DMS53 (cell line): ENCODE measurements around the gene TPRA1.
"Not testable (repeated sequence)": the region's sequence is repeated elsewhere in the genome, so short reads cannot be mapped to it uniquely, and the experiment has no call there.

Experiments used
- DNase-seq: peaks from one replicate; lab custom pipeline; 2025; lab: John Stamatoyannopoulos, UW

Gene TPRA1

GRCh38 chr3:127616836-127617605 is 26.5 kb upstream of the TPRA1 start:
- DNase-seq: no peak

GRCh38 chr3:127615631-127616305 is 25.2 kb upstream of the TPRA1 start:
- DNase-seq: no peak

- no peak for DNase-seq
Measured at GRCh38 chr3:127614928-127615589, 24.5 kb upstream of the TPRA1 start.

GRCh38 chr3:127613406-127613805 is 22.9 kb upstream of the TPRA1 start:
- no peak for DNase-seq

- no peak for DNase-seq
Measured at GRCh38 chr3:127612966-127613365, 22.4 kb upstream of the TPRA1 start.

- no peak for DNase-seq
Measured at GRCh38 chr3:127611251-127611650, 20.7 kb upstream of the TPRA1 start.

- DNase-seq: no peak
Measured at GRCh38 chr3:127610105-127610504, 19.6 kb upstream of the TPRA1 start.

GRCh38 chr3:127608362-127608718 is 17.8 kb upstream of the TPRA1 start:
- no peak for DNase-seq

GRCh38 chr3:127607675-127608361 is 17.3 kb upstream of the TPRA1 start:
- DNase-seq: no peak

GRCh38 chr3:127606981-127607595 is 16.6 kb upstream of the TPRA1 start:
- no peak for DNase-seq

- DNase-seq: no peak
Measured at GRCh38 chr3:127606086-127606805, 15.7 kb upstream of the TPRA1 start.

GRCh38 chr3:127605547-127605946 is 15.0 kb upstream of the TPRA1 start:
- DNase-seq: not testable (repeated sequence)

- DNase-seq: no peak
Measured at GRCh38 chr3:127604546-127605165, 14.1 kb upstream of the TPRA1 start.

GRCh38 chr3:127604035-127604434 is 13.5 kb upstream of the TPRA1 start:
- DNase-seq: no peak

GRCh38 chr3:127600749-127601456 is 10.4 kb upstream of the TPRA1 start:
- DNase-seq: no peak

GRCh38 chr3:127598841-127599570 is 8.5 kb upstream of the TPRA1 start:
- DNase-seq: peak; percentile 35

- DNase-seq: peak; percentile 32
Measured at GRCh38 chr3:127597020-127597771, 6.7 kb upstream of the TPRA1 start.

GRCh38 chr3:127595303-127595702 is 4.8 kb upstream of the TPRA1 start:
- DNase-seq: no peak

GRCh38 chr3:127593178-127593577 is 2.6 kb upstream of the TPRA1 start:
- DNase-seq: no peak
